ENCODE measurements around the gene SLC12A8. TPM values are rescaled to one million over a fixed set of nuclear protein-coding genes. Genes with fewer than 3 reads are reported as not detected.

The SLC12A8 gene
- polyA plus RNA-seq, 1 of the 3 experiments (the other 2 are of a cell fraction): 7.5 TPM

DNA sequence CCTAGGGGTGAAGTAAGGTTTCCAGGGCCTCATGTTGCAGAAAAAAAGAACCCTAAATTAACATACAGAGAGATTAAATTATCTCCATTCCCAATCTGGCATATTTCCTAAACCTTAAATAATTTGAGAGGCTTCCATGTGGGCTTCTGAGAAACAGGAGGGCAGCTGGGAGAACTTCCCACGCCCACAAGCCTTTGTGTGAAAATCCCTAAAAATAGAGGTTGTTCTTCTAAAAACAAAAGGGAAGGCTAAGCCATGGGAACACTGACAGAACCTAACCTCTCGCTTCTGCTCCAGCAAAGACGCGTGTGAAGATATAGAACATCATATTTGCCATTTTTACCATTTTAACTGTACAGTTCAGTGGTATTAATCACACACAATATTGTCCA is 812 bp upstream of the SLC12A8 start:
- H3K79me2 ChIP-seq (ENCODE audit: insufficient read depth): no peaks in the 10 kb centered on the region
- no peaks in the 10 kb centered on the region for H3K36me3 ChIP-seq (replicated peaks in 1 of 2; ENCODE audit: control insufficient read depth in 1 of 2, insufficient read depth in 2 of 2, low read length in 1 of 2)
- DNase-seq: no peak
- H3K4me2 ChIP-seq: no peak overlapping the region; the same call in 1 of the 2 replicates
- H3K9me3 ChIP-seq: no peaks in the 10 kb centered on the region
- no peaks in the 10 kb centered on the region for H3K9me2 ChIP-seq
- TF ChIP-seq USF2 (IDR thresholded peaks at IDR 0.05; ENCODE audit: borderline replicate concordance, low read depth, low read length): no peak
- TF ChIP-seq TEAD4 (IDR thresholded peaks at IDR 0.05; ENCODE audit: borderline replicate concordance, insufficient read depth): no peak
- TF ChIP-seq RCOR1 (IDR thresholded peaks at IDR 0.05; ENCODE audit: low read length): no peak
- TF ChIP-seq FOSL2 (IDR thresholded peaks at IDR 0.05; ENCODE audit: borderline replicate concordance, low read depth): no peak
- no peak for TF ChIP-seq GABPA (IDR thresholded peaks at IDR 0.05; ENCODE audit: low read depth)
- TF ChIP-seq, protein P1, sequence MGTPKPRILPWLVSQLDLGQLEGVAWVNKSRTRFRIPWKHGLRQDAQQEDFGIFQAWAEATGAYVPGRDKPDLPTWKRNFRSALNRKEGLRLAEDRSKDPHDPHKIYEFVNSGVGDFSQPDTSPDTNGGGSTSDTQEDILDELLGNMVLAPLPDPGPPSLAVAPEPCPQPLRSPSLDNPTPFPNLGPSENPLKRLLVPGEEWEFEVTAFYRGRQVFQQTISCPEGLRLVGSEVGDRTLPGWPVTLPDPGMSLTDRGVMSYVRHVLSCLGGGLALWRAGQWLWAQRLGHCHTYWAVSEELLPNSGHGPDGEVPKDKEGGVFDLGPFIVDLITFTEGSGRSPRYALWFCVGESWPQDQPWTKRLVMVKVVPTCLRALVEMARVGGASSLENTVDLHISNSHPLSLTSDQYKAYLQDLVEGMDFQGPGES (IDR thresholded peaks at IDR 0.05; ENCODE audit: low read depth, low read length): no peak
- H3K27ac ChIP-seq (ENCODE audit: low read depth in 2 of 2, low read length in 1 of 2): peak overlapping the region in 1 of 2 experiments; percentile 73; a peak in 2 of 4 replicates
- no peaks in the 10 kb centered on the region for H3K27me3 ChIP-seq (ENCODE audit: insufficient read depth)
- peak overlapping the region; percentile 50 for H2AFZ ChIP-seq (ENCODE audit: low read depth)
- H3K4me3 ChIP-seq (ENCODE audit: low read depth in 2 of 2, low read length in 1 of 2): no peak overlapping the region
- H3F3A ChIP-seq (replicated peaks; ENCODE audit: insufficient read depth): peaks cover 8% of the 10 kb centered on the region
- H3K4me1 ChIP-seq (ENCODE audit: control insufficient read depth in 1 of 2, insufficient read depth in 2 of 2, low read depth in 1 of 2, low read length in 1 of 2): peaks cover 2 to 13% of the 10 kb centered on the region in 2 experiments; a peak in 2 of 4 replicates
- CTCF ChIA-PET: no interaction called here
- H4K20me1 ChIP-seq (ENCODE audit: insufficient read depth): no peaks in the 10 kb centered on the region
- POLR2A ChIA-PET: no interaction called here
- 91% methylated on average over 4 of the region's 4 CpGs for WGBS (ENCODE audit: low lambda C conversion rate)
- no peak overlapping the region for H3K9ac ChIP-seq

DNA sequence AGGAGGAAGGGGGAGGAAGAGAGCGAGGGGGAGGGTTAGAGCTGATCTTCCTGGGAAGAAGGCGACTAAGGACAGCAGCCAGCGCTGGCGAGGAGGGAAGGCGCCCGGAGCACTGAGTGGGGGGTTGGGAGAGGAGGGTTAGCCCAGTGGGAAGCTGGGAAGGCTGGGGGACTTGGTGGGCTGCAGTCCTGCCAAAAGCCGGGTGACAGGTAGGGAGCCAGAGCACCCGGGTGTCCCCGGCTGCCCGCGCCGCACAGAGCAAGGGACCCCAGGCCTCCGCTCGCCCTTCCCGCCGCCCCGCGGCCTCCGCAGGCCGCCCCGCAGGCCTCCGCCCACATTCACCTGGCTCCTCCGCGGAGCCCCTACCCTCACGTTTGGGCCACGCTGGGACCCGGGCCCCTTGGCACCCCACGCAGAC is 448 bp downstream of the SLC12A8 start:
- H3K9me3 ChIP-seq: no peaks in the 10 kb centered on the region
- H3K9me2 ChIP-seq: no peaks in the 10 kb centered on the region
- no peak overlapping the region for H3K27ac ChIP-seq (ENCODE audit: low read depth in 2 of 2, low read length in 1 of 2)
- H3K27me3 ChIP-seq (ENCODE audit: insufficient read depth): no peaks in the 10 kb centered on the region
- peak; percentile 62 for DNase-seq
- H4K20me1 ChIP-seq (ENCODE audit: insufficient read depth): no peaks in the 10 kb centered on the region
- CTCF ChIA-PET: interaction anchor here (1.1 kb wide), 1 partner anchor 9 kb away, joined by 4 read pairs; no protein-coding TSS in a partner anchor
- H3K79me2 ChIP-seq (ENCODE audit: insufficient read depth): no peaks in the 10 kb centered on the region
- H3K36me3 ChIP-seq (replicated peaks in 1 of 2; ENCODE audit: control insufficient read depth in 1 of 2, insufficient read depth in 2 of 2, low read length in 1 of 2): no peaks in the 10 kb centered on the region
- H3K4me3 ChIP-seq (ENCODE audit: low read depth in 2 of 2, low read length in 1 of 2): no peak overlapping the region; a peak in 1 of 4 replicates
- no peak overlapping the region for H3K9ac ChIP-seq
- no peak overlapping the region for H2AFZ ChIP-seq (ENCODE audit: low read depth)
- WGBS (ENCODE audit: low lambda C conversion rate): 86% methylated on average over 6 of the region's 28 CpGs
- H3F3A ChIP-seq (replicated peaks; ENCODE audit: insufficient read depth): peaks cover 8% of the 10 kb centered on the region
- POLR2A ChIA-PET: no interaction called here
- H3K4me2 ChIP-seq: no peak overlapping the region
- H3K4me1 ChIP-seq (ENCODE audit: control insufficient read depth in 1 of 2, insufficient read depth in 2 of 2, low read depth in 1 of 2, low read length in 1 of 2): peaks cover 2 to 13% of the 10 kb centered on the region in 2 experiments; a peak in 2 of 4 replicates
- TF ChIP-seq FOXM1 (IDR thresholded peaks at IDR 0.05; ENCODE audit: low read depth) (no peak), TEAD4 (IDR thresholded peaks at IDR 0.05; ENCODE audit: borderline replicate concordance, insufficient read depth) (no peak), EZH2phosphoT487 (IDR thresholded peaks at IDR 0.05; ENCODE audit: borderline replicate concordance, low read depth) (no peak), MXI1 (IDR thresholded peaks at IDR 0.05; ENCODE audit: low read depth, low read length) (no peak), RCOR1 (IDR thresholded peaks at IDR 0.05; ENCODE audit: low read length) (no peak), TAF1 (IDR thresholded peaks at IDR 0.05; ENCODE audit: borderline replicate concordance, low read depth, low read length) (no peak), MAX (IDR thresholded peaks at IDR 0.05; ENCODE audit: low read depth) (no peak), ZBTB33 (IDR thresholded peaks at IDR 0.05; ENCODE audit: borderline replicate concordance, low read depth) (no peak), GATA2 (CRISPR knock-in tag; IDR thresholded peaks at IDR 0.05) (no peak), USF2 (IDR thresholded peaks at IDR 0.05; ENCODE audit: borderline replicate concordance, low read depth, low read length) (no peak), MEF2A (IDR thresholded peaks at IDR 0.05; ENCODE audit: borderline replicate concordance, low read depth) (no peak), ELF1 (IDR thresholded peaks at IDR 0.05) (no peak), EP300 (IDR thresholded peaks at IDR 0.05; ENCODE audit: borderline replicate concordance in 1 of 2, low read depth in 1 of 2, low read length in 1 of 2) (no peak), YY1 (IDR thresholded peaks at IDR 0.05; ENCODE audit: low read depth) (no peak)
- TF ChIP-seq, protein P2, sequence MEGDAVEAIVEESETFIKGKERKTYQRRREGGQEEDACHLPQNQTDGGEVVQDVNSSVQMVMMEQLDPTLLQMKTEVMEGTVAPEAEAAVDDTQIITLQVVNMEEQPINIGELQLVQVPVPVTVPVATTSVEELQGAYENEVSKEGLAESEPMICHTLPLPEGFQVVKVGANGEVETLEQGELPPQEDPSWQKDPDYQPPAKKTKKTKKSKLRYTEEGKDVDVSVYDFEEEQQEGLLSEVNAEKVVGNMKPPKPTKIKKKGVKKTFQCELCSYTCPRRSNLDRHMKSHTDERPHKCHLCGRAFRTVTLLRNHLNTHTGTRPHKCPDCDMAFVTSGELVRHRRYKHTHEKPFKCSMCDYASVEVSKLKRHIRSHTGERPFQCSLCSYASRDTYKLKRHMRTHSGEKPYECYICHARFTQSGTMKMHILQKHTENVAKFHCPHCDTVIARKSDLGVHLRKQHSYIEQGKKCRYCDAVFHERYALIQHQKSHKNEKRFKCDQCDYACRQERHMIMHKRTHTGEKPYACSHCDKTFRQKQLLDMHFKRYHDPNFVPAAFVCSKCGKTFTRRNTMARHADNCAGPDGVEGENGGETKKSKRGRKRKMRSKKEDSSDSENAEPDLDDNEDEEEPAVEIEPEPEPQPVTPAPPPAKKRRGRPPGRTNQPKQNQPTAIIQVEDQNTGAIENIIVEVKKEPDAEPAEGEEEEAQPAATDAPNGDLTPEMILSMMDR (IDR thresholded peaks at IDR 0.05): no peak
- TF ChIP-seq, protein P1 (IDR thresholded peaks at IDR 0.05; ENCODE audit: low read depth, low read length): no peak

Measured in SK-N-SH (cell line).